ENCODE data around the gene ZNF550.

- TF ChIP-seq, protein P1, sequence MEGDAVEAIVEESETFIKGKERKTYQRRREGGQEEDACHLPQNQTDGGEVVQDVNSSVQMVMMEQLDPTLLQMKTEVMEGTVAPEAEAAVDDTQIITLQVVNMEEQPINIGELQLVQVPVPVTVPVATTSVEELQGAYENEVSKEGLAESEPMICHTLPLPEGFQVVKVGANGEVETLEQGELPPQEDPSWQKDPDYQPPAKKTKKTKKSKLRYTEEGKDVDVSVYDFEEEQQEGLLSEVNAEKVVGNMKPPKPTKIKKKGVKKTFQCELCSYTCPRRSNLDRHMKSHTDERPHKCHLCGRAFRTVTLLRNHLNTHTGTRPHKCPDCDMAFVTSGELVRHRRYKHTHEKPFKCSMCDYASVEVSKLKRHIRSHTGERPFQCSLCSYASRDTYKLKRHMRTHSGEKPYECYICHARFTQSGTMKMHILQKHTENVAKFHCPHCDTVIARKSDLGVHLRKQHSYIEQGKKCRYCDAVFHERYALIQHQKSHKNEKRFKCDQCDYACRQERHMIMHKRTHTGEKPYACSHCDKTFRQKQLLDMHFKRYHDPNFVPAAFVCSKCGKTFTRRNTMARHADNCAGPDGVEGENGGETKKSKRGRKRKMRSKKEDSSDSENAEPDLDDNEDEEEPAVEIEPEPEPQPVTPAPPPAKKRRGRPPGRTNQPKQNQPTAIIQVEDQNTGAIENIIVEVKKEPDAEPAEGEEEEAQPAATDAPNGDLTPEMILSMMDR (conservative IDR thresholded peaks at IDR 0.05), result no peak
- TF ChIP-seq EZH2 (IDR thresholded peaks at IDR 0.05; ENCODE audit: low read depth), result no peak
Measured at GRCh38 chr19:57572415-57572947, 12.8 kb upstream of the ZNF550 start.
